ENCODE measurements around the gene NPR2. TPM values are rescaled to one million over a fixed set of nuclear protein-coding genes. Genes with fewer than 3 reads are reported as not detected.

NPR2 gene
- total RNA-seq, 2 donors from 2014 or later: 22.9 to 26.0 TPM

DNA sequence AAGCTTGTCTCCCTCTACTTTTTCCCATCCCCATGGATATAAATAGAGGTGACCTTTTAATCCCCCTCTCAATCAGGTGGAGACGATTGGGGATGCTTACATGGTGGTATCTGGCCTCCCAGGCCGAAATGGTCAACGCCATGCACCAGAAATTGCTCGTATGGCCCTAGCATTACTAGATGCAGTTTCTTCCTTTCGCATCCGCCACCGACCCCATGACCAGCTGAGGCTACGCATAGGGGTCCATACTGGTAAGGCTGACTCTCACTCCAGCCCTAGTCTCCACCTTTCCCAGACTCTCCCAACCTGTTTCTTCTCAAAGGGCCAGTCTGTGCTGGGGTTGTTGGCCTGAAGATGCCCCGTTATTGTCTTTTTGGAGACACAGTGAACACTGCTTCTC is 17.0 kb downstream of the NPR2 start:
- Histone ChIP-seq H3K27me3 (ENCODE audit: control insufficient read depth, insufficient read depth, low read length, poor library complexity, severe bottlenecking) (no peaks in the 10 kb centered on the region), H3K36me3 (ENCODE audit: control insufficient read depth, insufficient read depth, low read length) (peaks cover 25% of the 10 kb centered on the region), H3K27ac (ENCODE audit: low read depth, low read length) (no peak overlapping the region), H3K9ac (ENCODE audit: extremely low read depth, low read length, poor library complexity, severe bottlenecking) (no peak overlapping the region), H3K4me1 (ENCODE audit: control insufficient read depth, insufficient read depth, low read length) (no peaks in the 10 kb centered on the region), H3K4me3 (ENCODE audit: low read length) (no peak overlapping the region), H3K9me3 (ENCODE audit: control insufficient read depth, low read length) (no peaks in the 10 kb centered on the region)
- TF ChIP-seq, protein P1, sequence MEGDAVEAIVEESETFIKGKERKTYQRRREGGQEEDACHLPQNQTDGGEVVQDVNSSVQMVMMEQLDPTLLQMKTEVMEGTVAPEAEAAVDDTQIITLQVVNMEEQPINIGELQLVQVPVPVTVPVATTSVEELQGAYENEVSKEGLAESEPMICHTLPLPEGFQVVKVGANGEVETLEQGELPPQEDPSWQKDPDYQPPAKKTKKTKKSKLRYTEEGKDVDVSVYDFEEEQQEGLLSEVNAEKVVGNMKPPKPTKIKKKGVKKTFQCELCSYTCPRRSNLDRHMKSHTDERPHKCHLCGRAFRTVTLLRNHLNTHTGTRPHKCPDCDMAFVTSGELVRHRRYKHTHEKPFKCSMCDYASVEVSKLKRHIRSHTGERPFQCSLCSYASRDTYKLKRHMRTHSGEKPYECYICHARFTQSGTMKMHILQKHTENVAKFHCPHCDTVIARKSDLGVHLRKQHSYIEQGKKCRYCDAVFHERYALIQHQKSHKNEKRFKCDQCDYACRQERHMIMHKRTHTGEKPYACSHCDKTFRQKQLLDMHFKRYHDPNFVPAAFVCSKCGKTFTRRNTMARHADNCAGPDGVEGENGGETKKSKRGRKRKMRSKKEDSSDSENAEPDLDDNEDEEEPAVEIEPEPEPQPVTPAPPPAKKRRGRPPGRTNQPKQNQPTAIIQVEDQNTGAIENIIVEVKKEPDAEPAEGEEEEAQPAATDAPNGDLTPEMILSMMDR (conservative IDR thresholded peaks at IDR 0.05): no peak
- no peak overlapping the region for H3K27ac Mint-ChIP-seq
- peaks cover 8% of the 10 kb centered on the region for H3K4me1 Mint-ChIP-seq
- H3K27me3 Mint-ChIP-seq (ENCODE audit: insufficient read depth): peaks cover 5% of the 10 kb centered on the region
- 90 to 93% methylated on average over 7 to 9 of the region's 9 CpGs for WGBS, 2 experiments (ENCODE audit: insufficient coverage in 1 of 2, insufficient read length in 1 of 2)
- H3K36me3 Mint-ChIP-seq (ENCODE audit: low read depth): peaks cover 21% of the 10 kb centered on the region
- H3K4me3 Mint-ChIP-seq: no peak overlapping the region
- H3K9me3 Mint-ChIP-seq: no peaks in the 10 kb centered on the region
- DNase-seq: no peak

DNA sequence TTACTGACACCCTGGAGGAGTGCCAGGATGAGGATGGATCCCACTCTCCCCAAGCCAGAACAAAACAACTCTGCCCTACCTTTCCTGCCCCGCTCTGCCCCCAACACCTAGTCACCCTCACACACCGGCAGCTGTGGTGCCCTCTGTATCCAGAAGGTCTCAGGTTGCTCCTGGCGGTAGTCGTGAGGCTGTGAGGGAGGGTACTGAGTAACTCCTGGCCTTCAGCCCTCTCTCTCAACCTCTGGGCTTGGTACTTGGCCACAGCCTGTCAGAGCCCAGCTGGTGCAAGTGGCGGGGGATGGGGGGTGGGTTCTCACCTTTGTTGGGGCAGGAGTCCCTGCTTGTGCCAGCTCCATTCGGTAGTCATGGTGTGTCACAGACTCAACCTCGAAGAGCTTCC is 18.7 kb downstream of the NPR2 start:
- Histone ChIP-seq H3K36me3 (ENCODE audit: control insufficient read depth, insufficient read depth, low read length) (peaks cover 21% of the 10 kb centered on the region), H3K27ac (ENCODE audit: low read depth, low read length) (no peak overlapping the region), H3K9me3 (ENCODE audit: control insufficient read depth, low read length) (no peaks in the 10 kb centered on the region), H3K4me1 (ENCODE audit: control insufficient read depth, insufficient read depth, low read length) (no peaks in the 10 kb centered on the region), H3K27me3 (ENCODE audit: control insufficient read depth, insufficient read depth, low read length, poor library complexity, severe bottlenecking) (no peaks in the 10 kb centered on the region), H3K9ac (ENCODE audit: extremely low read depth, low read length, poor library complexity, severe bottlenecking) (no peak overlapping the region), H3K4me3 (ENCODE audit: low read length) (no peak overlapping the region)
- peaks cover 16% of the 10 kb centered on the region for H3K4me1 Mint-ChIP-seq
- TF ChIP-seq, protein P1 (conservative IDR thresholded peaks at IDR 0.05): no peak
- 88 to 94% methylated on average over 4 to 7 of the region's 7 CpGs for WGBS, 2 experiments (ENCODE audit: insufficient coverage in 1 of 2, insufficient read length in 1 of 2)
- H3K27ac Mint-ChIP-seq: no peak overlapping the region
- H3K27me3 Mint-ChIP-seq (ENCODE audit: insufficient read depth): peaks cover 5% of the 10 kb centered on the region
- H3K4me3 Mint-ChIP-seq: no peak overlapping the region
- peaks cover 19% of the 10 kb centered on the region for H3K36me3 Mint-ChIP-seq (ENCODE audit: low read depth)
- DNase-seq: no peak
- no peaks in the 10 kb centered on the region for H3K9me3 Mint-ChIP-seq

DNA sequence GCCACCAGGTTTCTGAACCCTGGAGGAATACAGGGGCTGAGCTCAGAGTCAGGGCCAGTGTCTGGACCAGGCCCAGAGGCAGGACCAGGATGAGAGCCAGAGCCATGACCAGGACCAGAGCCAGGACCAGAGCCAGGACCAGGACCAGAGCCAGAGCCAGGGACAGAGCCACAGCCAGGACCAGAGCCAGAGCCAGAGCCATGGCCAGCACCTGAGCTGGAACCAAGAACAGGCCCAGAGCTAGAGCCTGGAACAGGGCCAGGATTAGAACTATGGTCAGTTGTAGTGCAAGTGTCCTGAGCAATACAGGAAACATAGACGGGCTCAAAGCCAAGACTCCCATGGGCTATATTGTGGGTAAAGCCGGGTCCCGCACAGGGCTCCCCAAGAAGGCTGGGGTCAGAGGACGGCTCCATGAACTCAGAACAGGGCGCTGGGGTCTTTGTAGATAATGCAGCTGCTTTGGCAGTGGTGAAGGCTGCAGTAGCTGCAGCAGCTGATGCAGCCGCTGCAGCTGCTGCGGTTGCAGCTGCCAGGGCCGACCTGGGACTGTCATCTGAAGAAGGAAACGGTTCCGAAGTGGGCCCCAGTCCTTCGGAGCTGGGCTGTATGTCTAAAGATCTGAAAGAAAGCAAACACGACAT is 20.1 kb downstream of the NPR2 start:
- Mint-ChIP-seq H3K4me1 (peaks cover 19% of the 10 kb centered on the region), H3K4me3 (peak overlapping the region; percentile 60), H3K27ac (peak overlapping the region; percentile 52), H3K27me3 (ENCODE audit: insufficient read depth) (peaks cover 5% of the 10 kb centered on the region), H3K36me3 (ENCODE audit: low read depth) (peaks cover 13% of the 10 kb centered on the region), H3K9me3 (no peaks in the 10 kb centered on the region)
- no peak for DNase-seq
- Histone ChIP-seq H3K36me3 (ENCODE audit: control insufficient read depth, insufficient read depth, low read length) (peaks cover 12% of the 10 kb centered on the region), H3K27me3 (ENCODE audit: control insufficient read depth, insufficient read depth, low read length, poor library complexity, severe bottlenecking) (no peaks in the 10 kb centered on the region), H3K4me1 (ENCODE audit: control insufficient read depth, insufficient read depth, low read length) (no peaks in the 10 kb centered on the region), H3K27ac (ENCODE audit: low read depth, low read length) (peak overlapping the region; percentile 6), H3K9ac (ENCODE audit: extremely low read depth, low read length, poor library complexity, severe bottlenecking) (no peak overlapping the region), H3K4me3 (ENCODE audit: low read length) (peak overlapping the region; percentile 78), H3K9me3 (ENCODE audit: control insufficient read depth, low read length) (no peaks in the 10 kb centered on the region)
- TF ChIP-seq, protein P1 (conservative IDR thresholded peaks at IDR 0.05): no peak
- 45 to 50% methylated on average over 5 to 12 of the region's 12 CpGs for WGBS, 2 experiments (ENCODE audit: insufficient coverage in 1 of 2, insufficient read length in 1 of 2)
